ENCODE measurements around the gene SNX18. TPM values are rescaled to one million over a fixed set of nuclear protein-coding genes. Genes with fewer than 3 reads are reported as not detected.

Gene SNX18
- total RNA-seq, 1 experiment from 2014 or later: 28.0 TPM

GRCh38 chr5:54551292-54551691, 33.7 kb downstream of the SNX18 start:
- H3K36me3 ChIP-seq (ENCODE audit: control insufficient read depth, insufficient read depth, low read length): no peaks in the 10 kb centered on the region
- no peaks in the 10 kb centered on the region for H3K27me3 ChIP-seq (replicated peaks; ENCODE audit: control insufficient read depth, insufficient read depth, low read length)
- no TSS peak for BruUV-seq (replicated peaks)
- H3K4me1 ChIP-seq: no peaks in the 10 kb centered on the region
- intact Hi-C loops (cut with micrococcal nuclease; ENCODE audit: unreplicated experiment): no loop called here
- TF ChIP-seq CTCF (IDR thresholded peaks at IDR 0.05; ENCODE audit: insufficient read depth in 1 of 2, low read depth in 1 of 2, low read length in 1 of 2, severe bottlenecking in 1 of 2, unreplicated experiment in 1 of 2): no peak
- Mint-ChIP-seq H3K36me3 (ENCODE audit: insufficient read depth, unreplicated experiment) (no peaks in the 10 kb centered on the region), H3K27ac (ENCODE audit: unreplicated experiment) (no peak overlapping the region), H3K4me1 (ENCODE audit: low read depth, unreplicated experiment) (no peaks in the 10 kb centered on the region), H3K4me3 (ENCODE audit: unreplicated experiment) (no peak overlapping the region), H3K9me3 (ENCODE audit: unreplicated experiment) (no peaks in the 10 kb centered on the region), H3K27me3 (ENCODE audit: insufficient read depth, unreplicated experiment) (no peaks in the 10 kb centered on the region)
- POLR2A ChIA-PET: no interaction called here
- H3K9me3 ChIP-seq: no peaks in the 10 kb centered on the region
- no peak for DNase-seq
- no peak overlapping the region for H3K4me3 ChIP-seq (ENCODE audit: low read depth, low read length)
- CTCF ChIA-PET: no interaction called here

- Mint-ChIP-seq H3K4me3 (ENCODE audit: unreplicated experiment) (no peak overlapping the region), H3K36me3 (ENCODE audit: insufficient read depth, unreplicated experiment) (no peaks in the 10 kb centered on the region), H3K9me3 (ENCODE audit: unreplicated experiment) (no peaks in the 10 kb centered on the region), H3K27ac (ENCODE audit: unreplicated experiment) (peak overlapping the region; percentile 13), H3K4me1 (ENCODE audit: low read depth, unreplicated experiment) (no peaks in the 10 kb centered on the region), H3K27me3 (ENCODE audit: insufficient read depth, unreplicated experiment) (no peaks in the 10 kb centered on the region)
- ChIA-PET POLR2A (no interaction called here), CTCF (no interaction called here)
- no peak for DNase-seq
- BruUV-seq (replicated peaks): no TSS peak
- H3K9me3 ChIP-seq: no peaks in the 10 kb centered on the region
- H3K36me3 ChIP-seq (ENCODE audit: control insufficient read depth, insufficient read depth, low read length): no peaks in the 10 kb centered on the region
- no peak overlapping the region for H3K4me3 ChIP-seq (ENCODE audit: low read depth, low read length)
- TF ChIP-seq CTCF (IDR thresholded peaks at IDR 0.05; ENCODE audit: insufficient read depth in 1 of 2, low read depth in 1 of 2, low read length in 1 of 2, severe bottlenecking in 1 of 2, unreplicated experiment in 1 of 2): no peak
- 0 out of 2 replicates have a peak, but pooled peaks cover under 1% of the 10 kb centered on the region for H3K4me1 ChIP-seq
- H3K27me3 ChIP-seq (replicated peaks; ENCODE audit: control insufficient read depth, insufficient read depth, low read length): no peaks in the 10 kb centered on the region
- intact Hi-C loops (cut with micrococcal nuclease; ENCODE audit: unreplicated experiment): no loop called here
Observed at GRCh38 chr5:54551926-54552325, 34.4 kb downstream of the SNX18 start.

- H3K4me1 Mint-ChIP-seq (ENCODE audit: low read depth, unreplicated experiment): no peaks in the 10 kb centered on the region
- TF ChIP-seq CTCF (IDR thresholded peaks at IDR 0.05; ENCODE audit: insufficient read depth in 1 of 2, low read depth in 1 of 2, low read length in 1 of 2, severe bottlenecking in 1 of 2, unreplicated experiment in 1 of 2): no peak
- no peaks in the 10 kb centered on the region for H3K27me3 ChIP-seq (replicated peaks; ENCODE audit: control insufficient read depth, insufficient read depth, low read length)
- no peaks in the 10 kb centered on the region for H3K27me3 Mint-ChIP-seq (ENCODE audit: insufficient read depth, unreplicated experiment)
- no peak for DNase-seq
- no peak overlapping the region for H3K4me3 ChIP-seq (ENCODE audit: low read depth, low read length)
- no TSS peak for BruUV-seq (replicated peaks)
- H3K9me3 ChIP-seq: no peaks in the 10 kb centered on the region
- H3K36me3 Mint-ChIP-seq (ENCODE audit: insufficient read depth, unreplicated experiment): no peaks in the 10 kb centered on the region
- POLR2A ChIA-PET: no interaction called here
- CTCF ChIA-PET: no interaction called here
- no peak overlapping the region for H3K27ac Mint-ChIP-seq (ENCODE audit: unreplicated experiment)
- intact Hi-C loops (cut with micrococcal nuclease; ENCODE audit: unreplicated experiment): no loop called here
- H3K4me3 Mint-ChIP-seq (ENCODE audit: unreplicated experiment): no peak overlapping the region
- H3K36me3 ChIP-seq (ENCODE audit: control insufficient read depth, insufficient read depth, low read length): no peaks in the 10 kb centered on the region
- H3K4me1 ChIP-seq: 0 out of 2 replicates have a peak, but pooled peaks cover 4% of the 10 kb centered on the region
- no peaks in the 10 kb centered on the region for H3K9me3 Mint-ChIP-seq (ENCODE audit: unreplicated experiment)
Observed at GRCh38 chr5:54552446-54552845, 34.9 kb downstream of the SNX18 start.
